ENCODE measurements around the gene ASB9. TPM values are rescaled to one million over a fixed set of nuclear protein-coding genes. Genes with fewer than 3 reads are reported as not detected.
"Not testable (repeated sequence)": the region's sequence is repeated elsewhere in the genome, so short reads cannot be mapped to it uniquely, and the experiment has no call there.

Gene ASB9
- polyA plus RNA-seq (ENCODE audit: insufficient read length in 10 of 10), result 1 to 10 TPM; 2.5 to 7.9 (median 4.1) TPM
- long read RNA-seq, donor 1, partial matches to known transcripts, result 0 of 1 reads
- long read RNA-seq, donor 1, other reads (novel, unspliced or antisense), result 0 of 1 reads
- long read RNA-seq, donor 2, partial matches to known transcripts, result 0 of 2 reads
- long read RNA-seq, donor 2, other reads (novel, unspliced or antisense), result 0 of 2 reads
- long read RNA-seq, donor 3, result 0 reads
- long read RNA-seq, donor 4, result 0 reads
- long read RNA-seq, donor 5, result 0 reads
- long read RNA-seq, donor 6, partial matches to known transcripts, result 0 of 1 reads
- long read RNA-seq, donor 6, other reads (novel, unspliced or antisense), result 0 of 1 reads
- long read RNA-seq, donor 7, partial matches to known transcripts, result 0 of 1 reads
- long read RNA-seq, donor 7, other reads (novel, unspliced or antisense), result 0 of 1 reads
- long read RNA-seq, donor 8, partial matches to known transcripts, result 0 of 1 reads
- long read RNA-seq, donor 8, other reads (novel, unspliced or antisense), result 0 of 1 reads
- long read RNA-seq, donor 9, result 0 reads

- DNase-seq, result peak; percentile 21 to 73 (median 24)
These were observed at the start of gene ASB9 for GRCh38 chrX:15269618-15270521. Gene ASB9, minus strand, starts transcription at chrX:15270083. Its CDS starts 209 bp downstream, at chrX:15269874.

GRCh38 chrX:15319075-15319474, 49.2 kb upstream of the ASB9 start:
- DNase-seq, result no peak

- DNase-seq, result no peak
These were observed 45.6 kb upstream of the ASB9 start, which contains the start of gene ASB11 for GRCh38 chrX:15315509-15315908. Gene ASB11, minus strand, starts transcription at chrX:15315640. Its CDS starts 35 bp downstream, at chrX:15315605.

GRCh38 chrX:15314472-15314871, 44.6 kb upstream of the ASB9 start:
- DNase-seq, result no peak

GRCh38 chrX:15311119-15311518, 41.2 kb upstream of the ASB9 start:
- DNase-seq, result no peak

- peak; percentile 69 to 84 (median 71) for DNase-seq
These were observed 40.2 kb upstream of the ASB9 start for GRCh38 chrX:15310117-15310516.

- not testable (repeated sequence) for DNase-seq
These were observed 36.0 kb upstream of the ASB9 start for GRCh38 chrX:15305899-15306298.

GRCh38 chrX:15301924-15302323, 32.0 kb upstream of the ASB9 start:
- DNase-seq, result peak; percentile 23 to 43 (median 27)

- DNase-seq, result peak in 2 of 3 donors; percentile 17 to 47
These were observed 30.3 kb upstream of the ASB9 start for GRCh38 chrX:15299941-15300851.

GRCh38 chrX:15298780-15299179, 28.9 kb upstream of the ASB9 start:
- no peak for DNase-seq

GRCh38 chrX:15298201-15298600, 28.3 kb upstream of the ASB9 start:
- DNase-seq, result no peak

GRCh38 chrX:15293451-15293850, 23.6 kb upstream of the ASB9 start:
- DNase-seq, result no peak

- no peak for DNase-seq
These were observed 23.0 kb upstream of the ASB9 start for GRCh38 chrX:15292861-15293260.

- DNase-seq, result no peak
These were observed 7.7 kb upstream of the ASB9 start for GRCh38 chrX:15277604-15278003.

GRCh38 chrX:15274946-15275345, 5.1 kb upstream of the ASB9 start:
- no peak for DNase-seq

GRCh38 chrX:15273275-15273674, 3.4 kb upstream of the ASB9 start:
- DNase-seq, result not testable (repeated sequence)

- no peak for DNase-seq
These were observed 1.9 kb upstream of the ASB9 start for GRCh38 chrX:15271757-15272156.

GRCh38 chrX:15269120-15269519, 763 bp downstream of the ASB9 start:
- DNase-seq, result no peak

GRCh38 chrX:15254852-15255251, 15.0 kb downstream of the ASB9 start:
- no peak for DNase-seq

- no peak for DNase-seq
These were observed 24.0 kb downstream of the ASB9 start for GRCh38 chrX:15245896-15246295.

- no peak for DNase-seq
These were observed 25.5 kb downstream of the ASB9 start for GRCh38 chrX:15244421-15244820.
